HL-60 (cell line): ENCODE data around the gene TBC1D12.

Source experiments
- DNase-seq, 2 experiments: peaks; one replicate each; pipeline ENCODE4 v3.0.0-alpha.2; 2010 to 2020; ENCODE audit warnings: low read depth in 1 of 2, low spot score in 1 of 2
- H3K27ac ChIP-seq: fragments of 250-450 bp; sonication (Bioruptor Pico); replicated peaks from 2 replicates; pipeline ENCODE4 v1.5.1; 2020; ENCODE audit warnings: mild to moderate bottlenecking, moderate library complexity
- H3K27me3 ChIP-seq: fragments of 250-450 bp; sonication (Bioruptor Pico); 2 replicates; pipeline ENCODE4 v1.5.1; 2021; ENCODE audit warnings: mild to moderate bottlenecking, moderate library complexity; ENCODE audit not compliant: insufficient read depth, poor library complexity, severe bottlenecking
- H3K4me3 ChIP-seq: replicated peaks from 2 replicates; pipeline ENCODE4 v1.5.1; 2011; ENCODE audit warnings: mild to moderate bottlenecking, control low read depth, low read length; ENCODE audit not compliant: insufficient read depth
- CTCF ChIP-seq: IDR thresholded peaks from one replicate; pipeline ENCODE4 v1.5.1; 2011; ENCODE audit warnings: low read length, control low read depth, inconsistent platforms; ENCODE audit not compliant: insufficient read depth
- GABPA ChIP-seq: IDR thresholded peaks from 2 replicates; pipeline ENCODE4 v1.6.1; 2012; ENCODE audit warnings: low read depth
- POLR2AphosphoS5 ChIP-seq: IDR thresholded peaks from 2 replicates; pipeline ENCODE4 v1.6.1; 2012; ENCODE audit warnings: low read depth
- REST ChIP-seq: IDR thresholded peaks from 2 replicates; pipeline ENCODE4 v1.6.1; 2012; ENCODE audit warnings: low read depth; ENCODE audit not compliant: insufficient replicate concordance
- SPI1 ChIP-seq: IDR thresholded peaks from 2 replicates; pipeline ENCODE4 v1.6.1; 2012; ENCODE audit warnings: low read depth, mild to moderate bottlenecking, borderline replicate concordance

The TBC1D12 gene

DNA sequence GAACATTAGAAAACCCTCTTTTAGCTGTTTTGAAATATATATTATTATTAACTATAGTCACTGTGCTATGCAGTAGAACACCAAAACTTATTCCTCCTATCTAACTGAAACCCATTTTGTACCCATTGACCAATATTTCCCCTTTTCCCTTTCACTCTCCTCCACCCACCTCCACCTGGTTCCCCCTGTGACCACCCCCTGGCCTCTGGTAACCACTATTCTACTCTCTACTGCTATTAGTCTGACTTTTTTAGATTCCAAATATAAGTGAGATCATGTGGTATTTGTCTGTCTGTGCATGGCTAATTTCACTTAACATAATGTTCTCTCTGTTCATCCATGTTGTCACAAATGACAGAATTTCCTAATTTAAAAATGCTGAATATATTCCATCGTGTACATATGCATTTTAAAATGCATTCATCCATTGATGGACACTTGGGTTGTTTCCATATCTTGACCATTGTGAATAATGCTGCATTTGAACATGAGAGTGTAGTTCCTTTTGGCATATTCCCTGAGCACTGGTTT lies 18.7 kb downstream of the TBC1D12 start:
- TF ChIP-seq CTCF, result no peak
- no peak for TF ChIP-seq POLR2AphosphoS5
- no peak for TF ChIP-seq SPI1
- TF ChIP-seq GABPA, result no peak
- TF ChIP-seq REST, result no peak
- H3K4me3 ChIP-seq, result no peak overlapping the region
- H3K27ac ChIP-seq, result no peak overlapping the region
- DNase-seq, result no peak
- no peaks in the 10 kb centered on the region for H3K27me3 ChIP-seq

- no peak overlapping the region for H3K27ac ChIP-seq
- TF ChIP-seq POLR2AphosphoS5 (no peak), CTCF (no peak), SPI1 (no peak), REST (no peak), GABPA (no peak)
- no peaks in the 10 kb centered on the region for H3K27me3 ChIP-seq
- no peak overlapping the region for H3K4me3 ChIP-seq
- DNase-seq, result no peak
These were observed 21.3 kb downstream of the TBC1D12 start for GRCh38 chr10:94423627-94424026.

- Histone ChIP-seq H3K27ac (no peak overlapping the region), H3K4me3 (no peak overlapping the region), H3K27me3 (no peaks in the 10 kb centered on the region)
- DNase-seq, result no peak
- TF ChIP-seq CTCF, result no peak
- TF ChIP-seq GABPA, result no peak
- no peak for TF ChIP-seq POLR2AphosphoS5
These were observed 22.5 kb downstream of the TBC1D12 start for GRCh38 chr10:94424714-94425337.

- TF ChIP-seq POLR2AphosphoS5, result no peak
- TF ChIP-seq SPI1, result no peak
- no peak for TF ChIP-seq REST
- TF ChIP-seq GABPA, result no peak
- TF ChIP-seq CTCF, result no peak
These were observed 23.6 kb downstream of the TBC1D12 start for GRCh38 chr10:94425942-94426341.

More at GRCh38 chr10:94425942-94426341, 23.6 kb downstream of the TBC1D12 start:
- no peaks in the 10 kb centered on the region for H3K27me3 ChIP-seq
- no peak for DNase-seq
- no peak overlapping the region for H3K4me3 ChIP-seq
- no peak overlapping the region for H3K27ac ChIP-seq
